NCI-H526 treated with DMSO at 0.1 percent for 48 hours (cell line): Measurements from ENCODE around the gene FAM153A.
"Not testable (repeated sequence)": the region's sequence is repeated elsewhere in the genome, so short reads cannot be mapped to it uniquely, and the experiment has no call there.

Experiments used
- DNase-seq: peaks from one replicate; lab custom pipeline; 2025; lab: John Stamatoyannopoulos, UW

Gene FAM153A

DNA sequence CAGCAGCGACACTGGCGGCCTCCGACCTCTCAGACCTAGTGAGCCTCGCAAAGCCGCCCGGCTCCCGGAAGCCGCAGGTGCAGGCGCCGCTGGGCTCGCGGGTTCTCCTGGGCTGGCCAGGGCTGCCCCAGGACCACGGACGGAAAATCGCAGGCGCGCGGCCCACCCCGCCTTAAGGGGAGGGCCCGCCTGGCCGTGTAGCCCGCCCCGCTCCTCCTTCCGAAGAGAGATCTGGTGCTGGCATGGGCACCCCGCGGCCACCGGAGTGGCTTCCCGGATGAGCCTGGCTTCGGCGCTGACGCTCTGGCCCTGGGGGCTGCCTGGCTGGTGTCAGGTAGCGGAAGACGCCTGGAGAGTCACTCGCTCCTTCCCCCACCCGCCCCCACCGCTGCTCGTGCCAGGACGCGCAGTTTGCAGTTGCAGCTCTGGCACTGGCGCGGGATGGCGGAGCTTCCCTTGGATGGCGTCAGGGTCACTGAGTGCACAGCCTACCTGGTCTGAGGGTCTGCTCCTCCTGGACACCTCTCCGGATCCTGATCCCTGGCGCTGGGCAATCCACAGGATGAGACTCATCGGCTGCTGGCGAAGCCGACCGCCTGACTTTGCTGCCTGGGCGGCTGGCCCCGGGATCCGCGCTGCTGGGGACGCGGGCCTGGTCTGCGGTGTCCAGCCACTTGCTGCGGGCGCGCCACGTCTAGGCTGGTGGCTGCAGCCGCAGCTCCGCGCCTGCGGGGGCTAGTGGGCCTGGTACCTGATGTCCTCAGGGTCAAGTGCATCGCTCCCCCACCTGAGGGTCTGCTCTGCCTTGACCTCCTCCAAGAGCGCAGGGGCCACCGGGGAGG lies at the start of gene FAM153A:
Gene FAM153A (minus strand): TSS at position 108 of the 842 bp plus-strand sequence.
- not testable (repeated sequence) for DNase-seq

DNA sequence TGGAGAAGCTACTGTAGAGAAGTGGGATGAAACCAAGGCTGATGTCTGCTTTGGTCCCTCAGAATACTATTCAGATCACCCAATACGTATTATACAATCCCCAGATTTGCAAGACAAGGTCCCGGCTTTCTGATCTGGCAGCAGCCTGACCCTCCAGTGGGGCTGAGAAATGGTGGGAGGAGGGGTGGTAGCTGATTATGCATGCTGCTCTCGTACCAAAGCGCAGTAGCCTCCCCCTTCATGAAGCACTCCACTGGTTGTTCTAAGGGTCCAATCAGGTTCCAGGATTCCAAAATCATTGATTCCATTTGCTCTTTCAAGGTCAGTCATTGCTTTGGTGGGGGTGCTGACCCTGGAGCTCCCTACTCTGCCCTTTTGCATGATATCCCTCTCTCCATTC lies 49.6 kb upstream of the FAM153A start:
- DNase-seq, result not testable (repeated sequence)

DNA sequence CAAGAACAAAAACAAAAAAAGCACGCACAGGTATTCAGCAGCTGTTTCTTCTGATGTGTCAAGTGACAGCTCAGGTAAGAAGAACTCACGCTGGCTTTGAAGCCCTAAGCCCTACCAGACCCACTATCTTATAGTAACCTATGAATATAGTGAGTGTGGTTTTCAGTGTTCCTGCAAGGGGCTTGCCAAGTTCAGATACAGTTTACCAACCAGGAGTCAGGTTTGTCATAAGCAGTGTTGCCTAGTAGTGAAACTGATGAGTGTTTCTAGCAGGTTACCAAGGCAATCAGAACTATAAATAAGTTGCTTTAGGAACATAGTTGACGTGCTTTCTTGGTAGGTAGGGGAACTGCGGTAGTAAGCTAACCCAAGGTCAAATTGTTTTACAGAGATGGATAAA lies 43.4 kb upstream of the FAM153A start:
- not testable (repeated sequence) for DNase-seq

DNA sequence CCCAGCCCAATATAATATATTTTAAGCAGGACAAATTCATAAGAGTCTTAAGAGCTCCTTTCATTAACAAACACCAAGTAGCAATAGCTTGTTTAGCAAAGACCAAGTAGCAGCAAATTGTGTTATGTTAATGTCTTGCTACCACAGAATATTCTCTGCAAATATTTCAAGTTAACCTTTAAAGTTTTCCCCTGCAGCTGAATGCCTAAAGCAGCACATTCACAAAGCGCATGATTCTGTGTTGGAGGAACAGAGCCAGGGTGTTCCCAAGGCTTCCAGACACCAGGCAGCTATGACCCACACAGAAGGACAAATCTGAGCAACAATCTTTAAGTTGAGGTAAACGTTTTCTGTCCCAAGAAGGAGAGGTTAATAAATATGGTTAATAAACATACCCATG lies 42.1 kb upstream of the FAM153A start:
- not testable (repeated sequence) for DNase-seq

DNA sequence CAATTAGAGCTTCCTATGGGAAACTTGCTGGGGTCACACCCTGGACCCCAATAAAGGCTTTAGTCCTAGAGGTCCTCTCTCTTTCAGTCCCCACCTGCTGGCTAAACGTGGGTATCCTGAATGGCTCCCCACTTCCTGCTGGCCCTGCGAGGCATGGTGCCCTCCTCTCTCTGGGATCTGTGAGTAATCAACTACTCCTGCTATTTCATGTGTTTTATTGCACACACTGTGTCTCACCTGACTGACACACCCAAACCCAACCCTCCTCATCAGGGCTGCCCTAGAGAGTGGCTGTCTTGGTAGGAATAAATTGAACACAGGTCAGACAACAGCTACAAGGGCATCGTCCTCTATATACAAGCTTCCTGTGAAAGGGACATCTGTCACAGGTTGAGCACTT lies 39.8 kb upstream of the FAM153A start:
- DNase-seq, result not testable (repeated sequence)

DNA sequence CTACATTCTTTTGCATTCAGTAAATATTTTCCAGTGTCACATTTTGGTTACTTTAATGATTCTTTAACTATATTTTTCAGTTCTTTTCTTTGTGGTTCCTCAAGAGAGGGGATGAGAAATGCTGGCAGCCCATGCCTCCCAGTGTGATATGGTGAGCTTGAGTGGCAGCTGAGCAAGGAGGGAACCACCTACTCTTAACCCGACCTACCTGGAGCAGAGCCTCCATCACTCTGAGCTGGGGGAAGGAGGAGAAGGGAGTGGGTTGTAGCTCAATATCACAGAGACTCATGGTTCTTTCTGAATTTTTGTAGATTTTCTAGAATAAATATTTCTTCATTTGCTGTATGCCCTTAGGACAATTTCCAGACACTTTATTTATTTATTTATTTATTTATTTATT lies 37.0 kb upstream of the FAM153A start:
- not testable (repeated sequence) for DNase-seq

DNA sequence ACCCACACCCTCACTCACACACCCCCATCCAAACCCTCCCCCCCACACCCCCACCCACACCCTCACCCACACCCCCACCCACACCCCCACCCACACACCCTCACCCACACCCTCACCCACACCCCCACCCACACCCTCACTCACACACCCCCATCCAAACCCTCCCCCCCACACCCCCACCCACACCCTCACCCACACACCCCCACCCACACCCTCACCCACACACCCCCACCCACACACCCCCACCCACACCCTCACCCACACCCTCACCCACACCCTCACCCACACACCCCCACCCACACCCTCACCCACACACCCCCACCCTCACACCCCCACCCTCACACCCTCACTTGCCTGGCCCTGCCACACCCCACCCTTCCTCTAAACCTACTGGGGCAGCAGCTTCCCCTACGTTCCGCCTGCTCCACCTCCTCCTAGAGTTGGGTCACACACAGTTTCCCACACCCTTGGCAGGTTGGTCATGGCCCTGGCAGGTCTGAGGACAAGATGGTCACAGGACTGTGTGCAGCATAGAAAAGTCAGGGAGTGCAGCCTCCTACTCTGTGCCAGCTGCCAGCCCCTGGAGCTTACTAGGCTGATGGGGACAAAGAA lies 30.2 kb upstream of the FAM153A start:
- DNase-seq, result not testable (repeated sequence)

DNA sequence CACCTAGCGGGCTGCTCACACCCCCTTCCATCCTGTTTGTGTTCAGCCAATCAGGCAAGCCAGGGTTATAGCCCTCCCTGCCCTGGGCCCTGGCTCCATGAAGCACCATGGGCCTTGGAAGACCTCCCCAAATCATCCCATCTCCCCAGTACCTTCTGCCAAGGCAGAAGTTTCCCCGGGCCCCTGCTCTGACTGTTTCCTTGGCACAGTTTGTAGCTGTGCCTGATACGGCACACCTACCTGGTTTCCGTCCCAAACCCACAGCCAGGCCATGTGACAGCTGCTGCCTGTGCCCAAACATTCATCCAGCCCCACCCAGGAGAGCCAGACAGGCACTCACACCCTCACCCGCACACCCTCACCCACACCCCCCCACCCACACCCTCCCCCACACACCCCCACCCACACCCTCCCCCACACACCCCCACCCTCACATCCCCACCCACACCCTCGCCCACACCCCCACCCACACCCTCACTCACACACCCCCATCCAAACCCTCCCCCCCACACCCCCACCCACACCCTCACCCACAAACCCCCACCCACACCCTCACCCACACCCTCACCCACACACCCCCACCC lies 29.6 kb upstream of the FAM153A start:
- not testable (repeated sequence) for DNase-seq

DNA sequence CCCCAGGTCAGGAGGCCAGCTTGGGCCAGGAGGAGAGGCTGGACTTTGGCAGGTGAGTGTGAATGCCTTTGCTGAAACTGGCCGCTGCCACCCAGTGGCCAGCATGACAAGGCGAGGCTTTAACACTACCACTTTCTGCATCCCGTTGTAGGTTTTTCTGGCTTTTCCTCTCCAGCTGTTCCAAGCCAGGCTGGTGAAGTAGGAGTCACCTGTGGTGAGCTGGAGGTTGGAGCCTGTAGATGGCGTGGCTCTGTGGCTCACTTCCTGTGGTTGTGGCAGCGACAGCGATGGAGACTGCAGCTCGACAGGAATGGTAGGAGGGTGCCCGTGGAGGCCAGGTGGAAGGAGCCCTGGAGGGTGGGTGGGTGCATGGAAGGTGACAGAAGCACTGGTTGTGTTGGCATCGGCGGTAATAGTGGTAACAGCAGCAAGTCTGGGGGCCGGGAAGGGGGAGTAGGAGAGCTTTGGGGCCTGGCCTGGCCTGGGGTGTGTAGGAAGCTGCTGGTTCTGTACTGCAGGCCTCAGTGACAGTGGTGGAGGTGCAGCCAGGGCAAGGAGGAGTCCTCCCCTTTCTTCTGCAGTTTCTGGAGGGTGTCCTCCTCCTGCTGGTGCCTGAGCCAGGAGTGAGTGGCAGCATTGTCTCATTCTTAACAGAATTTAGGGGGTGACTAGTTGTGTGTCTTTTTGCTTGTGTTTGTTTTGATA lies 26.7 kb upstream of the FAM153A start:
- DNase-seq, result not testable (repeated sequence)

DNA sequence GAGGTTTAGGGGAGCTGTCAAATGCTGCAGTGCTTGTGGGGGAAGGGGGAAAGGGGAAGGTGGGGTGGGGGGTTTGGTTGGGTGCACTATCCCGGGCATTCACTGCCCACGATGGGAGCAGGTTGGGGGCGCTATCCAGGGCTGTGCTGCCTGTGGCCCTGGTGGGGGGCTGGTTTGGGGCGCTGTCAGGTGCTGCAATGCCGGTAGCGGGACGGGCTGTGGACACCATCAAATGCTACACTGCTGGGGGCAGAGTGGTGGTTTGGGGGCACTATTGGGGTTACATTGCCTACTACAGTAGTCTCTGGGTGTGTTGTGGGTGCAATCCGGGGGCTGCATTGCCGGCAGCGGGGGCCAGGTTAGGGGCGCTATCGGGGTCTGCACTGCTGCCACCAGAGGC lies 25.7 kb upstream of the FAM153A start:
- DNase-seq, result not testable (repeated sequence)

DNA sequence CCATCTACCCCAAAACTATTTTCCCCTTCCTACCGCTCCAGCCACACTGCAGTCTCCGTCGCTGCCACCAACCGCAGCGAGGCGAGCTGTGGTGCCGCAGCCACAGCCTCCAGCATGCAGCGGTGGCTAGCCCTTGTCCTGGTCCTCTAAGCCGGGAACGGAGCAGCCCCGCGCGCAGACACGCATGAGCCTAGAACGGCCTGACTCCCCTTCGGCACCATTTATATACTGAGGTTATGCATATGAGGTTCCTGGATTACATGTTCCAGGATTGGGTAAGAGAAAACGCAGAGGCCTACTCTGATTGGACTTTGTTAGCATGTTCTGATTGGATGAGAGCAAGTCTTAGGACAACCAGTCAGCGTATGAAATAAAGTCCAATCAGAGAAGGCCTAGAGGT lies 24.6 kb upstream of the FAM153A start:
- not testable (repeated sequence) for DNase-seq

DNA sequence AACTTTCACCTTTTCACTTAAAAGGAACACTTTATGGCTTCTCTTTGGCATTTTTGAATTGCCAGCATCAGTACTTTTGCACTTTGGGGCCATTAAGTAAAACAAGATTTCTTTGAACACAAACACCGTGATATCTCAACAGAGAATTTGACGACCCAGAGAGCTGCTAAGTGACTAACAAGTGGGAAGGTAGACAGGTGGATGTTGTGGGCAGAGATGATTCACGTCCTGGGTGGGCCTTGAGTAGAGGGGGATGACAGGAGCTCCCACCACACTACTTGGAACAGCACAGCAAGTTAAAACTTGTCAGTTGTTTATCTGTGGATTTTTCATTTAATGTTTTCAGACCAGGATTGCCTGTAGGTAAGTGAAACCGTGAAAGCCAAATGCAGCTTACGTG lies 18.7 kb upstream of the FAM153A start:
- not testable (repeated sequence) for DNase-seq

DNA sequence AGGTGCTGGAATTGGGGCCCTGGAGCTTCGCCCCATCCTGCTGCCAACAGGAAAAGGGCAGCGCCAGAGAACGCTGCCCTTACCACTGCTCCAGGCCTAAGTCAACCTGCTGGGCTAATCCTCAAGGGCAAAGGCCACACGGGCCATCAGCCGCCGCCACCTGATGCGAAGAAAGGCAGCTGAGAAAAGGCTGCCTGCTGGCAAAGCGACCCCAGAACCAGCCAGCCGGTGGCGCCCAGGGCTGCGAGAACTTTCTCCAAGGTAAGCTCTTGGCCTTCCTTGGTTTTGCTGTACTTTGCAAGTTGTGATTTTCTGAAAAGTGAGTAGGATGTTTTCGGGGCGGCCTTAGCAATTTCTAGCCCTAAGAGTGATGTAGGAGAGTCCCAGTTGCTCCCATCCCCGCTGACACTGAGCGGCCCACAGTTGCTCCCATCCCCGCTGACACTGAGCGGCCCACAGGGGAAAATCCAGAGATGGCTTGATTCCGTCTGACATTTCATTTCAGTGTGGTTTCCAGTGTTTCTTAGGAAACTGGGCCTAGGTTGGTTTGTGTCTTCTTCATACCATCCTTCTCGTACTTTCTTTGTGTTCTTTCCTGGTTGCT lies 15.6 kb upstream of the FAM153A start:
- DNase-seq, result not testable (repeated sequence)

DNA sequence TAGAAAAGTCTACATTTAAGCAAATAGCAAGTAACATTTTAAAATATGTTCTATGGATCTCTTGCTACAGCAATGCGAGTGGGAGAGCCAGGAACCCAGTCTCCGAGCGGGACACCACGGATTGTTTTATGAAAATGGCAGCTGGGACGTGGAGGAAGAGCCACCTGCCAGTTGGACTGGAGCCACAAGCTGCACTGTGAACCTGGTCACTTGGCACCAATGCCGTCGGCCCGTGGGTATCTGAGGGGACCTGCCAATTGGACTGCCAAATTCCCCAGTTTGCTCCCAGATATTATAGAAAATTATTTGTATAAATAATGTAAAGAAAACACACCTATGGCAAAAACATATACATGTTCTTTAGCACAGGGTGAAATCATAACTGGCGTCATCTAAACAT lies 10.6 kb upstream of the FAM153A start:
- not testable (repeated sequence) for DNase-seq

DNA sequence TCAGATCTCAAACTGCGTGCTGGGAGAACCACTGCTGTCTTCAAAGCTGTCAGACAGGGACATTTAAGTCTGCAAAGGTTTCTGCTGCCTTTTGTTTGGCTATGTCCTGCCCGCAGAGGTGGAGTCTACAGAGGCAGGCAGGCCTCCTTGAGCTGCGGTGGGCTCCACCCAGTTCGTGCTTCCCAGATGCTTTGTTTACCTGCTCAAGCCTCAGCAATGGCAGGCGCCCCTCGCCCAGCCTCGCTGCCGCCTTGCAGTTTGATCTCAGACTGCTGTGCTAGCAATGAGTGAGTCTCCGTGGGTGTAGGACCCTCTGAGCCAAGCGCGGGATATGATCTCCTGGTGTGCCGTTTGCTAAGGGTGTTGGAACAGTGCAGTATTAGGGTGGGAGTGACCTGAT lies 8.9 kb upstream of the FAM153A start:
- not testable (repeated sequence) for DNase-seq

DNA sequence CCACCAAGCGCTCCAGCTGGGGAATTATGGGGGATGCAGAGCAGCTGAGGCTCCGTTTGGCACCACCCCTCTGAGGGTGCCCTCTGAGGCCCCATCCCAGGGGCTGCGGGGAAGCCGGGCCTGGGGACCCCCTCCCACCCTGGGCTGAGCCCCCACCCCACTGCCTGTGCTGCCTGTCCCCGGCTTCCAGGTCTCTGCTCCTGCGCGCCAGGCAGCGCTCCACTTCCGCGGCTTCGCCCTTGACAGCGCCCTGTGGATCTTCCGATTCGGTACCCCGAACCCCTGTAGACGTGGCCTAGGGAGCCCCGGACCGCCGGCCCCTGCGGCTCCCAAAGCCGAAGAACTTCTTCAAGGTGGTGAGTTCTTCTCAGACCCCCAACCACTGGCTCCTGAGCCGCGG lies 530 bp downstream of the FAM153A start:
- DNase-seq, result not testable (repeated sequence)

DNA sequence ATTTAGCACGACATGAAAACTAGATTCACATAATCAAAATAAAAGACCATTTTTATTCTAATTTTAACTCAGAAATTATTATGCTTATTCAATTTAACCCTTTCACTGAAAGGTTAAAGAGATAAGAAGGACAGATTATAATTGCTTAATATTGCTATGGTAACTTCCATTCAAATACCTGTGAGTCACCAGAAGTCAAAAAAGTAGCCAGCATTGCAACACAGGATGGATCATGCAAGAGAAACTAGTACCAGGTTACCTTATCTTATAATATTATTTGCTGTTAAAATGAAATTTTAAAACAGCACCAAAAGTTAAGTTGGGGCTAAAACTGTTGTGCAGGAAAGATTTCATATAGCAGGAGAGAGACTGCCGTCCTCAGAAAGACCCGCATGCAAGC lies 11.5 kb downstream of the FAM153A start:
- DNase-seq, result not testable (repeated sequence)

DNA sequence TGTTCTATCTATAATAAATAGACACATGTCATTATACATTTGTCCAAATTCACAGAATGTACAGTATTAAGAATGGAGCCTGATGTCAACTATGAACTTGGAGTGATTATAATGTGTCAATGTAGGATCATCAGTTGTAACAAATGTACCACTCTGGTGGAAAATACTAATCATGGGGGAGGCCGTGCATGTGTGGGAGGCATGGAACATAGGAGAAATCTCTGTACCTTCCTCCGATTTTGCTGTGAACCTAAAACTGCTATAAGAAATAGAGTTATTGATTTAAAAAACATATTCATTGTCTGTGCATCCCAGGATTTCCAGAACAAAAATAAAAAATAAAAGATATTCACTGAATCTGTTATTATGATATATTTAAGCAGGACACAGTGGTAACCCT lies 12.1 kb downstream of the FAM153A start:
- not testable (repeated sequence) for DNase-seq

DNA sequence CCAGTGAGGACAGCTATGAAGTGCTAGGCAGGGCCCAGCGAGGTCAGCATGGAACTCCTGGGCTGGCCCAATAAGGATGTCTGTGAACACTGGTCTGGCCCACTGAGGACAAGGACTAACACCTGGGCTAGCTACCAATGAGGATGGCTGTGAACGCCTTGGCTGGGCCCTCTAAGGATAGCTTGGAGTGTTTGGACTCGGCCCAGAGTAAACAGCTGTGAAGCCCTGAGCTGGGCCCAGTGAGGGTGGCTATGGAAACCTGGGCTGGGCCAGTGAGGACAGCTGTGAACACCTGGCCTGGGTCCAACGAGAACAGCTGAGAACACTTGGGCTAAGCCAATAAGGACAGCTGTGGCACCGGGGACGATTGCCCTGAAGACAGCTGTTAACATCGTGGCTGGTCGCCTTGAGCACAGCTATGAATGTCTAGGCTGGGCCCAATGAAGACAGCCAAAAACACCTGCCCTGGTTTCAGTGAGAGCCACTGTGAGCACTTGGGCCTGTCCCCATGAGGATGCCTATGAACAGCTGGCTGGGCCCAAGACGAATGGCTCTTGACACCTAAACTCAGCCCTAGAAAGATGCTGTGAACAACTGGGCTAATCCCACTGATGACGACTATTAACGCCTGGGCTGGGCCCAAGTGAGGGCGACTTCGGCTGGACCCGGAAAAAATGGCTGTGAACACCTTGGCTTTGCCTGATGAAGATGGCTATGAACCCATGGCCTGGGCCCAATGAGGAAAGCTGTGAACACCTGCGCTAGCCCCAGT lies 18.8 kb downstream of the FAM153A start:
- DNase-seq, result not testable (repeated sequence)

DNA sequence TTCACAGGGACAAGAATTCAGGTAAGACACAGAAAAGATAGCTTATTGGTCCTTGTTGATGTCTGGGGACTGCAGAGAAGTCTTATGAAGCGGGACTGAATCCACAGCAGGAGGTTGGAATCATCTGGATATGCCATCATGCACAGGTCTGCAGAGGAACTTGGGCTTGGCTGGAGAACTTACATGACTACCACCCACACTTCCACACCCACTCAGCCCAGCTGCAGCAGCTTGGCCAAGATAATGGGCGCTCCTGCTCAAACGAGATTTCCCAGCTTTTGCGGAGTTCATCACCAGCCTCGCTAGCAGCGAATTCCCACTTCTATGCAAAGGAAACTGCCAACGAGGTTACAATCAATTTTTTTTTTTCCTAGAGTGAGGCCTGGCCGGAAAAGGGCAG lies 21.7 kb downstream of the FAM153A start:
- not testable (repeated sequence) for DNase-seq

DNA sequence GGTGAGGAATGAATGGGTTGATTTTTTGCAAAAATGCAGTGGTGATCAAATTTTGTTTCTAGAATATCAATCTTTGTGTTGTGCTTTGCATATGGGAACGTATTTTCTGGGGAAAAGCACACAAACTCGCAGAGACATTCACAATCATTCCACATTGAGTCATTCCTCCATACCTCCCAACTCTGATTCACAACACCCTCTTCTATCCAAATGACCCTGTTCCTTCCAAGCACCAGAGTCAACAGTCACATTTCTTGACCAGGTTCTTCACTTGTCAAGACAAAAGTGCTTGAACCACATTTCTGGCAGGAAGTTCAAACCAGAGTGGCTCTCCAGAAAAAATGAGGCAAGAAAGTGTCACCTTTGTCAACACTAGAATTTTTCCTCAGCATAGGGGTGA lies 35.3 kb downstream of the FAM153A start:
- DNase-seq, result not testable (repeated sequence)
